Activated naive CD8-positive, alpha-beta T cell treated with anti-CD3 and anti-CD28 coated beads, Interleukin-2, amount 10 ng/mL, durations not matched to agents 7 days and 5 days (primary cell): ENCODE measurements around the gene ZNF26. TPM values are rescaled to one million over a fixed set of nuclear protein-coding genes. Genes with fewer than 3 reads are reported as not detected.
A peak's percentile ranks its signal among the peaks of the same experiment; 100 is the strongest.
"Not testable (repeated sequence)": the region's sequence is repeated elsewhere in the genome, so short reads cannot be mapped to it uniquely, and the experiment has no call there.

Source experiments
- ATAC-seq: fragments of 150-1000 bp; cut with Tn5 transposase; one replicate; pipeline ENCODE4 v1.10.0; 2021; ENCODE audit warnings: low read depth, moderate library complexity
- POLR2A ChIA-PET: fragments of 350-600 bp; sonication (Branson Sonifier 250); formaldehyde crosslinking; loops from one replicate; lab custom pipeline; 2021; ENCODE audit warnings: antibody characterized with exemption; lab: Charles Lee
- DNase-seq: peaks from one replicate; pipeline ENCODE4 v3.0.0; 2021
- H3K27ac Mint-ChIP-seq: one replicate; pipeline ENCODE4 v1.8.0; 2022; ENCODE audit warnings: mild to moderate bottlenecking, mixed read lengths
- H3K27me3 Mint-ChIP-seq: one replicate; pipeline ENCODE4 v1.8.0; 2022; ENCODE audit warnings: mild to moderate bottlenecking, moderate library complexity, mixed read lengths
- H3K36me3 Mint-ChIP-seq: one replicate; pipeline ENCODE4 v1.8.0; 2021; ENCODE audit warnings: mild to moderate bottlenecking, mixed read lengths
- H3K4me1 Mint-ChIP-seq: one replicate; pipeline ENCODE4 v1.8.0; 2021; ENCODE audit warnings: mixed read lengths
- H3K4me3 Mint-ChIP-seq: one replicate; pipeline ENCODE4 v1.8.0; 2022; ENCODE audit warnings: mild to moderate bottlenecking, moderate library complexity, mixed read lengths
- H3K9me3 Mint-ChIP-seq: one replicate; pipeline ENCODE4 v1.8.0; 2021; ENCODE audit warnings: mixed read lengths
- total RNA-seq, 2 experiments: library from RNA; stranded (reverse); gene quantifications; one replicate each; pipeline ENCODE4 v1.2.3, GENCODE V29; 2021

ZNF26 gene
- total RNA-seq = 10 to 100 TPM; 22.5 to 25.5 TPM

- peaks cover 19% of the 10 kb centered on the region for H3K4me1 Mint-ChIP-seq
- ATAC-seq (peak; percentile 94), DNase-seq (peak; percentile 86)
- peaks cover 47% of the 10 kb centered on the region for H3K36me3 Mint-ChIP-seq
- peak within 1 kb of the TSS; percentile 94 for H3K27ac Mint-ChIP-seq
- POLR2A ChIA-PET = interaction anchor here (0.8 to 3.0 kb wide), 14 partner anchors 12 to 195 kb away, joined by 3 to 23 read pairs (median 4); partner anchors contain the start of genes CHFR, ZNF10, ZNF140 and ZNF268
- H3K9me3 Mint-ChIP-seq = peaks cover 27% of the 10 kb centered on the region
- H3K4me3 Mint-ChIP-seq = peak within 1 kb of the TSS; percentile 88
- no peaks in the 10 kb centered on the region for H3K27me3 Mint-ChIP-seq
Measured at GRCh38 chr12:132986001-132986884, at the start of gene ZNF26. Gene ZNF26, plus strand, starts transcription at chr12:132986367. Its CDS starts 474 bp downstream, at chr12:132986841.

GRCh38 chr12:132936921-132937320, 49.2 kb upstream of the ZNF26 start:
- Mint-ChIP-seq H3K9me3 (peaks cover 22% of the 10 kb centered on the region), H3K36me3 (peaks cover 29% of the 10 kb centered on the region)
- ATAC-seq, H3K27me3 Mint-ChIP-seq, H3K4me3 Mint-ChIP-seq, H3K27ac Mint-ChIP-seq, H3K4me1 Mint-ChIP-seq, POLR2A ChIA-PET, DNase-seq: not testable (repeated sequence)

GRCh38 chr12:132937476-132937875, 48.7 kb upstream of the ZNF26 start:
- DNase-seq (no peak), ATAC-seq (no peak)
- no peaks in the 10 kb centered on the region for H3K27me3 Mint-ChIP-seq
- H3K4me3 Mint-ChIP-seq = no peak overlapping the region
- peaks cover 33% of the 10 kb centered on the region for H3K36me3 Mint-ChIP-seq
- POLR2A ChIA-PET = no interaction called here
- peaks cover 24% of the 10 kb centered on the region for H3K9me3 Mint-ChIP-seq
- no peak overlapping the region for H3K27ac Mint-ChIP-seq
- no peaks in the 10 kb centered on the region for H3K4me1 Mint-ChIP-seq

- H3K4me3 Mint-ChIP-seq, H3K27me3 Mint-ChIP-seq, POLR2A ChIA-PET, H3K27ac Mint-ChIP-seq, ATAC-seq, DNase-seq, H3K4me1 Mint-ChIP-seq: not testable (repeated sequence)
- Mint-ChIP-seq H3K36me3 (peaks cover 40% of the 10 kb centered on the region), H3K9me3 (peaks cover 28% of the 10 kb centered on the region)
Measured at GRCh38 chr12:132938807-132939206, 47.4 kb upstream of the ZNF26 start.

- POLR2A ChIA-PET = no interaction called here
- ATAC-seq = no peak
- Mint-ChIP-seq H3K9me3 (peaks cover 26% of the 10 kb centered on the region), H3K36me3 (peaks cover 50% of the 10 kb centered on the region), H3K27me3 (no peaks in the 10 kb centered on the region), H3K4me1 (no peaks in the 10 kb centered on the region), H3K27ac (no peak overlapping the region), H3K4me3 (no peak overlapping the region)
- DNase-seq = no peak
Measured at GRCh38 chr12:132940071-132940719, 46.0 kb upstream of the ZNF26 start.

GRCh38 chr12:132941336-132941954, 44.7 kb upstream of the ZNF26 start:
- ATAC-seq = no peak
- no peak for DNase-seq
- Mint-ChIP-seq H3K4me1 (no peaks in the 10 kb centered on the region), H3K27me3 (no peaks in the 10 kb centered on the region), H3K9me3 (peaks cover 32% of the 10 kb centered on the region), H3K36me3 (peaks cover 57% of the 10 kb centered on the region), H3K4me3 (no peak overlapping the region), H3K27ac (no peak overlapping the region)
- POLR2A ChIA-PET = no interaction called here

GRCh38 chr12:132942611-132943010, 43.6 kb upstream of the ZNF26 start:
- H3K9me3 Mint-ChIP-seq = peaks cover 28% of the 10 kb centered on the region
- no peak overlapping the region for H3K4me3 Mint-ChIP-seq
- no peak for DNase-seq
- no peaks in the 10 kb centered on the region for H3K4me1 Mint-ChIP-seq
- peaks cover 60% of the 10 kb centered on the region for H3K36me3 Mint-ChIP-seq
- no peaks in the 10 kb centered on the region for H3K27me3 Mint-ChIP-seq
- no peak for ATAC-seq
- no peak overlapping the region for H3K27ac Mint-ChIP-seq
- POLR2A ChIA-PET = no interaction called here

- H3K4me3 Mint-ChIP-seq = no peak overlapping the region
- H3K4me1 Mint-ChIP-seq = no peaks in the 10 kb centered on the region
- H3K36me3 Mint-ChIP-seq = peaks cover 73% of the 10 kb centered on the region
- no peak for ATAC-seq
- peaks cover 35% of the 10 kb centered on the region for H3K9me3 Mint-ChIP-seq
- no peaks in the 10 kb centered on the region for H3K27me3 Mint-ChIP-seq
- no peak for DNase-seq
- H3K27ac Mint-ChIP-seq = no peak overlapping the region
- POLR2A ChIA-PET = interaction anchor here (0.6 kb wide), 1 partner anchor 101 kb away, joined by 3 read pairs; no protein-coding TSS in a partner anchor
Measured at GRCh38 chr12:132945806-132946205, 40.4 kb upstream of the ZNF26 start.

- DNase-seq (no peak), ATAC-seq (no peak)
- POLR2A ChIA-PET = interaction anchor here (0.6 to 1.1 kb wide), 2 partner anchors 40 to 100 kb away, joined by 3 read pairs; partner anchors contain the start of gene ZNF26
- peaks cover 31% of the 10 kb centered on the region for H3K9me3 Mint-ChIP-seq
- H3K36me3 Mint-ChIP-seq = peaks cover 68% of the 10 kb centered on the region
- no peak overlapping the region for H3K4me3 Mint-ChIP-seq
- no peak overlapping the region for H3K27ac Mint-ChIP-seq
- no peaks in the 10 kb centered on the region for H3K4me1 Mint-ChIP-seq
- no peaks in the 10 kb centered on the region for H3K27me3 Mint-ChIP-seq
Measured at GRCh38 chr12:132946246-132946820, 39.8 kb upstream of the ZNF26 start.

GRCh38 chr12:132948146-132949066, 37.8 kb upstream of the ZNF26 start:
- H3K4me1 Mint-ChIP-seq = no peaks in the 10 kb centered on the region
- DNase-seq = no peak
- no peak for ATAC-seq
- H3K4me3 Mint-ChIP-seq = no peak overlapping the region
- POLR2A ChIA-PET = no interaction called here
- H3K27me3 Mint-ChIP-seq = no peaks in the 10 kb centered on the region
- H3K36me3 Mint-ChIP-seq = peaks cover 59% of the 10 kb centered on the region
- H3K27ac Mint-ChIP-seq = no peak overlapping the region
- peaks cover 29% of the 10 kb centered on the region for H3K9me3 Mint-ChIP-seq

- H3K27me3 Mint-ChIP-seq = no peaks in the 10 kb centered on the region
- H3K27ac Mint-ChIP-seq = no peak overlapping the region
- POLR2A ChIA-PET = no interaction called here
- H3K4me3 Mint-ChIP-seq = no peak overlapping the region
- DNase-seq (no peak), ATAC-seq (no peak)
- H3K36me3 Mint-ChIP-seq = peaks cover 50% of the 10 kb centered on the region
- H3K4me1 Mint-ChIP-seq = peaks cover 11% of the 10 kb centered on the region
- peaks cover 32% of the 10 kb centered on the region for H3K9me3 Mint-ChIP-seq
Measured at GRCh38 chr12:132949936-132950837, 36.0 kb upstream of the ZNF26 start.
